Adrenal gland (tissue), 12 donors: ENCODE results near the gene TLCD1. TPM values are rescaled to one million over a fixed set of nuclear protein-coding genes. Genes with fewer than 3 reads are reported as not detected.

Experiments
- DNase-seq, 7 donors: peaks; one replicate each; pipeline ENCODE4 v3.0.0-alpha.2; 2019 to 2020
- H3K27ac ChIP-seq, 5 donors: fragments of 200-600 bp; sonication (generic) in 4 of 5; 1 replicate in 3 of 5; 2 replicates in 2 of 5; pipeline versions ENCODE4 v1.5.1 to v1.8.0; 2016 to 2020; ENCODE audit warnings: mild to moderate bottlenecking in 1 of 5
- H3K27me3 ChIP-seq: fragments of 200-600 bp; 2 replicates; pipeline ENCODE4 v1.8.0; 2021
- H3K36me3 ChIP-seq, 2 donors: fragments of 200-600 bp; replicated peaks in 1 of 2; 1 replicate in 1 of 2; 2 replicates in 1 of 2; pipeline versions ENCODE4 v1.5.1 to v1.8.0; 2018 to 2022
- H3K4me1 ChIP-seq, 2 donors: fragments of 200-600 bp; replicated peaks in 1 of 2; 1 replicate in 1 of 2; 2 replicates in 1 of 2; pipeline versions ENCODE4 v1.5.1 to v1.8.0; 2018 to 2021
- H3K4me3 ChIP-seq, 4 donors: fragments of 200-600 bp; sonication (generic) in 3 of 4; one replicate each; pipeline ENCODE4 v1.5.1; 2016 to 2018
- H3K9me3 ChIP-seq, 3 donors: fragments of 200-600 bp; sonication (generic) in 1 of 3; replicated peaks in 1 of 3; 1 replicate in 2 of 3; 2 replicates in 1 of 3; pipeline versions ENCODE4 v1.5.1 to v1.8.0; 2016 to 2021
- POLR2A ChIP-seq, 2 donors: fragments of 450-650 bp; IDR thresholded peaks; one replicate each; pipeline ENCODE4 v1.6.1; 2017; ENCODE audit warnings: antibody characterized with exemption in 2 of 2, mild to moderate bottlenecking in 2 of 2, moderate library complexity in 1 of 2
- WGBS, 4 donors: extraction: QIAGEN DNeasy Blood & Tissue Kit in 2 of 4; methylation state at CpG; one replicate each; pipeline versions ENCODE4 v1.1.5 to v1.1.7; 2013 to 2017; 5-methylcytosine and 5-hydroxymethylcytosine counted together
- intact Hi-C, 2 donors: fragments of 100-400 bp; cut with DNase I; formaldehyde crosslinking; loops; one replicate each; pipeline versions ENCODE4 v1.14.1 to v1.15.0; 2022 to 2023
- polyA plus RNA-seq, 3 donors: library from polyadenylated mRNA; stranded (reverse); fragments of 200-250 nt in 2 of 3; fragments of 350-450 nt in 1 of 3; fragmentation: Illumina TruSeq in 1 of 3; extraction: RNeasy Lipid Tissue Mini Kit (QIAGEN cat#74804) in 1 of 3; gene quantifications; one replicate each; pipeline ENCODE4 v1.2.3, GENCODE V29; 2013 to 2014
- total RNA-seq, 9 donors: library from RNA; depleted of rRNA in 4 of 9; stranded (reverse); fragments of >200 nt in 4 of 9; fragments of 120-200 nt in 1 of 9; fragmentation: NEBNext Ultra II Directional in 1 of 9; extraction: Animal tissue kit (Norgen Biotek cat#: 25700) in 1 of 9; gene quantifications; one replicate each; pipeline versions ENCODE4 v1.1.0 to v1.2.4, GENCODE V29; 2013 to 2023
- TF ChIP-seq, protein P1 (sequence below), 6 experiments: fragments of 450-650 bp in 4 of 6; fragments of 200-600 bp in 2 of 6; sonication (generic) in 1 of 6; IDR thresholded peaks; 1 replicate in 5 of 6; 2 replicates in 1 of 6; pipeline versions ENCODE4 v1.5.1 to v1.8.0; 2016 to 2021; ENCODE audit warnings: antibody characterized with exemption in 6 of 6, mild to moderate bottlenecking in 2 of 6, moderate library complexity in 1 of 6
- donor health status: healthy with polysubstance abuse.
- donor health status: Bipolar disorder and iron deficiency.
- donor health status: DM: yes; HTN: yes; CAD: no.
- donor health status: DM: no; HTN: no; CAD: no.
- donor health status: DM: no; HTN: no; CAD: no.
- donor health status: DM: yes; HTN: yes; CAD: no.

The TLCD1 gene
- total and polyA plus RNA-seq, 12 donors = 0.52 to 18.8 (median 5.9) TPM

DNA sequence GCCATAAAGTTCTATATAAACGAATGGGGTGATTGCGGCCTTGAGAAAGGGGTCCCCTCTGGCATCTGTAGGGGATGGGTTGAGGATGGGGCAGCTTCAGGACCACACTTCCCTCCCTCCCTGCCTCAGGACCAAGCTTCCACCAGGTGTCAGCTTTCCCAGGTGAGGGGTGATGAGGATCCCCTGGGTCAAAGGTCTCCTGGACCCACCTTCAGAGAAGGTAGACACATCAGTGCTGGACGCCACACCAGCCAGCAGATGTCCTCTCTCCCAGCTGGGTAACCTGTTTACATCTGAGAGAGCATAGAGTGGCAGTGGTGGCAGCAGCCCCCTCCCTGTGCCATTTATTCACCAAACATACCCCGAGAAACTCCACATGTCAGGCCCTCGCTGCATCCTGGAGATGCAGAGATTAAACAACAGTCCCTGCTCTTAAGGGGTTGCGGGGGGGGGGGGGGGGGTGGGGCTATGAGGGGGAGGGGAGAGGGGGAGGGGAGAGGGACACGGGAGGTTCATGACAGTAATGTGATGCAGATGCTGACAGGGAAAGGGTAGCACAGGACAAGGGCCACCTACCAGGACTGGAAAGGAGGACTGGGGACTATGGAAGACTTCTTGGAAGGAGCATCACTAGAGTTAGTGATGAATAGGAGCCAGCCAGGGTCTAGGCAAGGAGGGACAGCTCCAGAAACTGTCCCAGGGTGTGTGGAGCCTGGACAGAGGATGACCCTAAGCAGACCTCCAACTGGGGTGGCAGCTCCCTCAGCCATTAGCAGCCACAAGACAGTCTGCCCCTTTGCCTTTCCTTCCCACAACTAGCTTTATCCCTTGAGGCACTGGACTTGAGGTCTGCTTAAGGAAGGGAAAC lies 19.3 kb downstream of the TLCD1 start:
- TF ChIP-seq POLR2A (IDR thresholded peaks at IDR 0.05) = no peak
- TF ChIP-seq, protein P1, sequence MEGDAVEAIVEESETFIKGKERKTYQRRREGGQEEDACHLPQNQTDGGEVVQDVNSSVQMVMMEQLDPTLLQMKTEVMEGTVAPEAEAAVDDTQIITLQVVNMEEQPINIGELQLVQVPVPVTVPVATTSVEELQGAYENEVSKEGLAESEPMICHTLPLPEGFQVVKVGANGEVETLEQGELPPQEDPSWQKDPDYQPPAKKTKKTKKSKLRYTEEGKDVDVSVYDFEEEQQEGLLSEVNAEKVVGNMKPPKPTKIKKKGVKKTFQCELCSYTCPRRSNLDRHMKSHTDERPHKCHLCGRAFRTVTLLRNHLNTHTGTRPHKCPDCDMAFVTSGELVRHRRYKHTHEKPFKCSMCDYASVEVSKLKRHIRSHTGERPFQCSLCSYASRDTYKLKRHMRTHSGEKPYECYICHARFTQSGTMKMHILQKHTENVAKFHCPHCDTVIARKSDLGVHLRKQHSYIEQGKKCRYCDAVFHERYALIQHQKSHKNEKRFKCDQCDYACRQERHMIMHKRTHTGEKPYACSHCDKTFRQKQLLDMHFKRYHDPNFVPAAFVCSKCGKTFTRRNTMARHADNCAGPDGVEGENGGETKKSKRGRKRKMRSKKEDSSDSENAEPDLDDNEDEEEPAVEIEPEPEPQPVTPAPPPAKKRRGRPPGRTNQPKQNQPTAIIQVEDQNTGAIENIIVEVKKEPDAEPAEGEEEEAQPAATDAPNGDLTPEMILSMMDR (IDR thresholded peaks at IDR 0.05) = no peak

DNA sequence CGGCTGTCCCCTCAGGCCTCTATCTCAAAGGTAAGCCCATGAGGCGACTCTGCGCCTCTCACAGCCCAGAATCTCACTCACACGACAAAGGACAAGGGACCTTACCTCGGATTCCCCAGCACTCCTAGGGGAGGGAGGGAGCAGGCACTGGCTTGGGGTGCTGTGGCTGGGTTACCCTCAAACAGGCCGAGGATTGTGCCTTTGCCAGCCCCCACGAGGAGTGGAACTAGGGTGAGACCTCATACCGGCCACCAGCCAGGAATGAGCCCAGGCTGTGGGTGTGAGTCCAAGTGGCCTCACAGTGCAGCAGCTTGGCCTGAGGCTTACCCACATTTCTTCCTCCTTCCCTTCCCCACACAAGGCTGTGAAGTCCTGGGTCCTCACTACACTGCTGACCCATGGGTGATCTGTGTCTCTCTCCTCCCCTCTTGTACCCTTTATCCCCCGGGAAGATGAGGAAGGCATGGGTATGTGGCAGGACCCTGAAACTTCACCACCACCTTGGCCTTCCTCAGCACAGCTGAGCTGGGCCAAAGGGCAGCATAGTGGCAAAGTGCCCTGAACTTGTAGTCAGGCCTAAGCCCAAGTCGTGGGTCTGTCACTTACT lies 20.2 kb downstream of the TLCD1 start:
- DNase-seq = no peak
- Histone ChIP-seq H3K9me3 (no peaks in the 10 kb centered on the region), H3K27me3 (no peaks in the 10 kb centered on the region), H3K4me1 (peaks cover 0 to 8% of the 10 kb centered on the region in 2 donors), H3K4me3 (no peak overlapping the region), H3K36me3 (peaks cover 0 to 26% of the 10 kb centered on the region in 2 donors), H3K27ac (no peak overlapping the region)
- intact Hi-C loops = loop anchor here in 1 of 2 donors (10.0 kb wide), 1 partner anchor 51 kb away; no protein-coding TSS in a partner anchor
- 56 to 72% (median 66%) methylated on average over 5 to 10 of the region's 10 CpGs for WGBS, 4 donors
- TF ChIP-seq, protein P1 (IDR thresholded peaks at IDR 0.05) = no peak
- no peak for TF ChIP-seq POLR2A (IDR thresholded peaks at IDR 0.05)

More for the DNA sequence above, 19.3 kb downstream of the TLCD1 start:
- no peak overlapping the region for H3K4me3 ChIP-seq
- no peak overlapping the region for H3K27ac ChIP-seq
- H3K36me3 ChIP-seq = peaks cover 0 to 18% of the 10 kb centered on the region in 2 donors
- peaks cover 5 to 12% of the 10 kb centered on the region in 2 donors for H3K4me1 ChIP-seq
- H3K27me3 ChIP-seq = no peaks in the 10 kb centered on the region
- WGBS, 4 donors = 49 to 76% (median 60%) methylated on average over 2 to 6 of the region's 7 CpGs
- intact Hi-C loops = loop anchor here in 1 of 2 donors (10.0 kb wide), 1 partner anchor 52 kb away; no protein-coding TSS in a partner anchor
- DNase-seq = no peak
- no peaks in the 10 kb centered on the region for H3K9me3 ChIP-seq

DNA sequence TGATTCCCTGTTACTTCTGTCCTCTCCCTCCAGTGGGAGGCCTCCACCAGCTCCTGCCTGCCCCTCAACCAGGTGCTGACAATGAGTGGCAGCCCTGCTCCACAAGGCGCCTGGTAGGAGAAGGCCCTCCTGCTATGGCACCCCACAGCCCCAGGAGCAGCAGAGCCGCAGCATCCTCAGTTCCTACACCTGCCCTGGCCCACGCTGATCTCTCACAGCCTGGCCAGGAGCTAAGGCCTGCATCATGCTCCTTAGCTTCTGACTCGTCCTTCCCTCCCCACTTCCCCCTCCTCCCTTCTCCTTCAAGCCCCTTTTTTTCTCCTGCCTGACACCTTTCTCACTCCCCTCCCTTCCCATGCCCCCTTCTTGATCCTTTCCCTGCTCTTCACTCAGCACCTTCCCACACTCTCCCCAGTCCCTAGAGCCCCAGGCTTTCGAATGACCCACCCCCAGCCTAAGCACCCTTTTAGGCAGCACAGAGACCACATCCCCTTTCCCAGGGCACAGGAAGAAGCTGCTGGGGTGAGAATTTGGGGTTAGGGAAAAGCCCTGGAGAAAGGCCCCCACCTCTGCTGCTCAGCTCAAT lies 20.9 kb downstream of the TLCD1 start:
- H3K9me3 ChIP-seq = no peaks in the 10 kb centered on the region
- peaks cover 0 to 3% of the 10 kb centered on the region in 2 donors for H3K4me1 ChIP-seq
- no peak overlapping the region for H3K4me3 ChIP-seq
- H3K27ac ChIP-seq = no peak overlapping the region
- 77 to 85% (median 78%) methylated on average over 4 to 5 of the region's 5 CpGs for WGBS, 4 donors
- no peak for DNase-seq
- TF ChIP-seq POLR2A (IDR thresholded peaks at IDR 0.05) = no peak
- TF ChIP-seq, protein P1 (IDR thresholded peaks at IDR 0.05) = no peak
- intact Hi-C loops = loop anchor here in 1 of 2 donors (10.0 kb wide), 1 partner anchor 50 kb away; no protein-coding TSS in a partner anchor
- peaks cover 0 to 33% of the 10 kb centered on the region in 2 donors for H3K36me3 ChIP-seq
- H3K27me3 ChIP-seq = no peaks in the 10 kb centered on the region
